KBM-7 (cell line): ENCODE results near the gene NOX1.
"Not testable (repeated sequence)": the region's sequence is repeated elsewhere in the genome, so short reads cannot be mapped to it uniquely, and the experiment has no call there.

Experiments used
- DNase-seq: peaks from one replicate; pipeline ENCODE4 v3.0.0-alpha.2; 2015
- in situ Hi-C: fragments of 300-500 bp; cut with MboI; formaldehyde crosslinking; loops from 2 replicates; pipeline ENCODE4 v1.14.3; 2020; ENCODE audit warnings: low sequenced_read_pairs, low pct_unique_long_range_greater_than_20kb, mixed read lengths

Gene NOX1

DNA sequence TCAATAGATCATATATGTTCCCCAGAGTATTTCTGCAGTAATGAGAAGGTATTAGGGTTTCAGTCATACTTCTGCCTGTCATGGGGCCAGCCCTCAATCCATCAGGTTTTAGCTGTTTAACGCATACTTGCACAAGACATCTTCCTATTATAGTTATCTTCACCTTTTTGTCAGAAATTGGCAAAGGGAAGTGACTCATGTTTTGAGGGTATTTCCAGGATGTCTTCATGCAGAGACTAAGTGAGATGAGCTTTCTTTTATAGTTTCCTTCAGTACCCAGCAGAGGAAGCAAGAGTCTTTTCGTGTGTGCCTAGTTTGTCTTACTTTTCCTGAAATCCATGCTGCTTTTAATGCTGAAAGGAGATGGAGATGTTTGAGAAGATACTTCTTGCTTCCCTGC is 44.4 kb downstream of the NOX1 start:
- no peak for DNase-seq
- in situ Hi-C loops: no loop called here

- in situ Hi-C loops: no loop called here
- DNase-seq: peak; percentile 96
Observed at GRCh38 chrX:100819837-100820666, 54.1 kb downstream of the NOX1 start, which contains the start of gene CSTF2. Gene CSTF2, plus strand, starts transcription at chrX:100820391. Its CDS starts 26 bp downstream, at chrX:100820417.

DNA sequence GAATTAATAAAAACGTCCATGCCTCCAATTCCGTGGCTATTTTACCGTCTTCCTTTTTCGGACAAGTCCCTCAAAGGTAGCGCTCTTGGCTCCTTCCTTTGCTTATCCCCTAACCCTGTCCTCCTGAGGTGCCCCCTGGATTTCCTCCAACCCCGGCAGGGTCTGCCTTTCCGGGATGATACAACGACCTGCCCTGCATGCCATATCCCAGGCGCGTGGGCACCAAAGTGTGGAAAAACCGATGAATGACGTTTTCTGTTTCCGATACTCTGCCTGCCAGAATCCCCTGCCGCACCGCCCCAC is 54.7 kb downstream of the NOX1 start:
- in situ Hi-C loops: no loop called here

GRCh38 chrX:100817340-100817739 is 56.8 kb downstream of the NOX1 start:
- in situ Hi-C loops: no loop called here
- DNase-seq: no peak

More for the DNA sequence above, 54.7 kb downstream of the NOX1 start:
- DNase-seq: no peak

- DNase-seq: no peak
- in situ Hi-C loops: no loop called here
Observed at GRCh38 chrX:100812216-100813158, 61.7 kb downstream of the NOX1 start.

- DNase-seq, in situ Hi-C loops: not testable (repeated sequence)
Observed at GRCh38 chrX:100808265-100808664, 65.9 kb downstream of the NOX1 start.

DNA sequence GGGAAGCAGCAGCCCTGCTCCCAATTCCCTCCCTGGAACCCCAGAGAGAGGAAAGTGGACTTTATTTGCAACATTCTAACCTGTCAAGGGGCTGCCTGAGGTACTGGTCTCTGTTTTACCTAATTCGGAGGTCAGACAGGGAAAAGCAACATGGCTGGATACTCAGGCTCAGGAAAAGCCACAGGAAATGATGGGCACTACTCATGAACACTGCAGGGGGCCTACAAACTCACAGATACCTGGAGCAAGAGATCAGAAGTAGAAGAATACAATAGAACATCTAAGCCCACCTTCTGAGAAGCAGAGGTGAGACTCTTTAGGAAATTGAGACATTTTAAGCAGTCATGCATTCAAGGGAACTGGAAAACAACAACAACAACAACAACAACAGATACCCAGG is 69.4 kb downstream of the NOX1 start:
- in situ Hi-C loops: no loop called here
- no peak for DNase-seq

DNA sequence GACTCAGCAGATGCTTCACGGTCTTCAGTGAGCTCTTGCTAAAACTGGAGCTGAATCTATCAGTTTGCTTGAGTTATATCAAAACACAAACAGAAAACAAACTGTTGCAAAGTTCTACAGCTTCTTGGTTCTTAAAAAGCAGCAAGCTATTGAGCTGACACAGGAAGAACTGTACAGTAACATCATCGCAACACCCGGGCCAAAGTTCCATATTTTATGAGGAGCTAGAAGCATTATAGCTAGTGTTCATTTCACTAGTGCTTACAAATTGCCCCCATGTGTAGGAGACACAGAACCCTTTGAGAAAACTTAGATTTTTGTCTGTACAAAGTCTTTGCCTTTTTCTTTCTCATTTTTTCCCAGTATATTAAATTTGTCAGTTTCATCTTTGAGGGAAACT is 71.3 kb downstream of the NOX1 start:
- in situ Hi-C loops: no loop called here
- no peak for DNase-seq

DNA sequence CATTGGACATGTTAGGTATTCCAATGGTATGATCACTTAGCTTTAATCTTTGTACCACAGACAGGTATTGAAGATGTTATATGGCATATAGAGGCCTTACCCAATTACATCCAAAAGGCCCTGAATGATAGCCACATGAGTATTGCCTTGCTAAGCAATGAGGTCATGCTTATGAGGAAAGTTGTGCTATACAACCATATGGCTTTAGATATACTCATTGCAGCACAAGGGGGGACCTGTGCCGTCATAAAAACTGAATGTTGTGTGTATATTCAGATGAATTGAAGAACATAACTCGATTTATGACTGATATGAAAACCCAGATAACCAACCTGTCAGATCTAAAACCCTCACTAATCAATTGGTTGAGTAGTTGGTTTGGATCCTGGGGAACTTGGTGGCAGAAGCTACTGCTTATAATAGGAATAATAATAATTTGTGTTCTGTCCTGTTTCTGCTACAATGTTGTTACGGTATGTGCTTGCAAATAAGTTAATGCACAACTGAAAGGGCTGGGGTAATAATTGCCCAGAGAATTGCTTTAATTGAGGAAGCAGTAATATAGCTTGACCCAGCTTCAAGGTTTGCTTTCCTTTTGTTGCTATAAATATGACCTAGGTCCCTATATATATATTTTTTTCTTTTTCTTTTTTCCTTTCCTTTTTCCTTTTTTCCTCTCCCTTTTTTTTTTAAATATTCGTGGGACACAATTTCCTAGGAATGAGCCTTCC is 75.5 kb downstream of the NOX1 start:
- DNase-seq: no peak
- in situ Hi-C loops: no loop called here

GRCh38 chrX:100797359-100797758 is 76.8 kb downstream of the NOX1 start:
- in situ Hi-C loops: no loop called here
- no peak for DNase-seq

GRCh38 chrX:100796371-100796770 is 77.8 kb downstream of the NOX1 start:
- DNase-seq, in situ Hi-C loops: not testable (repeated sequence)
